ENCODE data around the gene SPTLC3. TPM values are rescaled to one million over a fixed set of nuclear protein-coding genes. Genes with fewer than 3 reads are reported as not detected.

The SPTLC3 gene
- total RNA-seq, 4 donors from 2014 or later = 5.5 to 9.7 (median 8.4) TPM

- ATAC-seq (ENCODE audit: low FRiP score) (no peak), DNase-seq (ENCODE audit: low spot score) (no peak)
- TF ChIP-seq CTCF (IDR thresholded peaks at IDR 0.05) = no peak
These were observed 179.1 kb downstream of the SPTLC3 start for GRCh38 chr20:13187899-13188298.

DNA sequence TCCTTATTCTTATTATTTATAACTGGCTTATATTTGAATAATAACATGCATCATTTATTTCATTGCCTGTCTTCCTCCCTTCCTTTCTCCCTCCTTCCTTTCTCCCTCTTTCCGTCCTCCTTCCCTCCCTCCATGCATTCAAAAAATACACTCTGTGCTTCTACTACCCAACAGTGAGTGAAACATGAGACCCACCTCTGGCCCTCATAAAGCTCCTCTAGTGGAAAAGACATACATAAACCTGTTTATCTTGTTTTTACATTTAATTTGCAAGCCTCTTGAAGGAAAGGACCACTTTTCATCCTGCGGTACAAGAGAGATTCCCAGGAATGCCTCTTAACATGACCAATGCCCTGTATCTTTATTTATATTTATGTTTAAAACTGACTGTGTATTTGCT, 190.5 kb downstream of the SPTLC3 start:
- DNase-seq (ENCODE audit: low spot score) (no peak), ATAC-seq (ENCODE audit: low FRiP score) (no peak)
- TF ChIP-seq CTCF (IDR thresholded peaks at IDR 0.05) = no peak

GRCh38 chr20:13200767-13201500, 192.2 kb downstream of the SPTLC3 start:
- no peak for TF ChIP-seq CTCF (IDR thresholded peaks at IDR 0.05)
- ATAC-seq (ENCODE audit: low FRiP score) = no peak
- DNase-seq (ENCODE audit: low spot score) = no peak

- TF ChIP-seq CTCF (IDR thresholded peaks at IDR 0.05) = no peak
- no peak for ATAC-seq (ENCODE audit: low FRiP score)
- DNase-seq (ENCODE audit: low spot score) = no peak
These were observed 193.8 kb downstream of the SPTLC3 start for GRCh38 chr20:13202565-13202964.

GRCh38 chr20:13205425-13205824, 196.7 kb downstream of the SPTLC3 start:
- DNase-seq (ENCODE audit: low spot score) (no peak), ATAC-seq (ENCODE audit: low FRiP score) (no peak)
- no peak for TF ChIP-seq CTCF (IDR thresholded peaks at IDR 0.05)

GRCh38 chr20:13205848-13206434, 197.2 kb downstream of the SPTLC3 start:
- DNase-seq (ENCODE audit: low spot score) (no peak), ATAC-seq (ENCODE audit: low FRiP score) (no peak)
- TF ChIP-seq CTCF (IDR thresholded peaks at IDR 0.05) = no peak

GRCh38 chr20:13207016-13207415, 198.2 kb downstream of the SPTLC3 start:
- ATAC-seq (ENCODE audit: low FRiP score) = no peak
- no peak for TF ChIP-seq CTCF (IDR thresholded peaks at IDR 0.05)
- DNase-seq (ENCODE audit: low spot score) = no peak

All from omental fat pad (tissue), 4 donors.